ENCODE measurements around the gene SFN. TPM values are rescaled to one million over a fixed set of nuclear protein-coding genes. Genes with fewer than 3 reads are reported as not detected.

SFN gene
- total and polyA plus RNA-seq, 2 of the 13 experiments (the other 11 are each of a cell fraction or from before 2014, with no cell fraction given): 4.3 to 5.6 TPM

GRCh38 chr1:26864610-26865480 is 1.9 kb downstream of the SFN start (continued):
- TF ChIP-seq POLR2AphosphoS2 (IDR thresholded peaks at IDR 0.05; ENCODE audit: low read depth, low read length) (no peak), ZFP1 (CRISPR knock-in tag; IDR thresholded peaks at IDR 0.05) (no peak), ZNF496 (CRISPR knock-in tag; IDR thresholded peaks at IDR 0.05; ENCODE audit: insufficient replicate concordance) (no peak), ZNF143 (CRISPR knock-in tag; IDR thresholded peaks at IDR 0.05) (no peak), ETS1 (CRISPR knock-in tag; IDR thresholded peaks at IDR 0.05) (no peak), IKZF5 (CRISPR knock-in tag; IDR thresholded peaks at IDR 0.05) (peak; percentile 33; the same call in 1 of the 2 replicates), ZSCAN5A (CRISPR knock-in tag; IDR thresholded peaks at IDR 0.05; ENCODE audit: borderline replicate concordance) (no peak), ZNF260 (CRISPR knock-in tag; IDR thresholded peaks at IDR 0.05; ENCODE audit: borderline replicate concordance, low read depth) (no peak), PHF21A (CRISPR knock-in tag; IDR thresholded peaks at IDR 0.05) (peak; percentile 61; the same call in 1 of the 2 replicates), DBP (CRISPR knock-in tag; IDR thresholded peaks at IDR 0.05; ENCODE audit: not compliant biosample characterization) (no peak), HNF4A (CRISPR knock-in tag; IDR thresholded peaks at IDR 0.05) (no peak), NFRKB (IDR thresholded peaks at IDR 0.05) (no peak), ZBTB42 (CRISPR knock-in tag; IDR thresholded peaks at IDR 0.05) (no peak), MIXL1 (CRISPR knock-in tag; IDR thresholded peaks at IDR 0.05) (no peak), ZNF687 (CRISPR knock-in tag; IDR thresholded peaks at IDR 0.05) (peak; percentile 93), CEBPB (IDR thresholded peaks at IDR 0.05; ENCODE audit: borderline replicate concordance, low read depth, low read length) (no peak)

All from HepG2 (cell line).